SK-N-DZ (cell line): ENCODE results near the gene RPL28.

Source experiments
- DNase-seq: peaks from one replicate; pipeline ENCODE4 v3.0.0-alpha.2; 2015; ENCODE audit warnings: low spot score

RPL28 gene

GRCh38 chr19:55353356-55353802 lies 32.4 kb upstream of the RPL28 start:
- DNase-seq = no peak

DNA sequence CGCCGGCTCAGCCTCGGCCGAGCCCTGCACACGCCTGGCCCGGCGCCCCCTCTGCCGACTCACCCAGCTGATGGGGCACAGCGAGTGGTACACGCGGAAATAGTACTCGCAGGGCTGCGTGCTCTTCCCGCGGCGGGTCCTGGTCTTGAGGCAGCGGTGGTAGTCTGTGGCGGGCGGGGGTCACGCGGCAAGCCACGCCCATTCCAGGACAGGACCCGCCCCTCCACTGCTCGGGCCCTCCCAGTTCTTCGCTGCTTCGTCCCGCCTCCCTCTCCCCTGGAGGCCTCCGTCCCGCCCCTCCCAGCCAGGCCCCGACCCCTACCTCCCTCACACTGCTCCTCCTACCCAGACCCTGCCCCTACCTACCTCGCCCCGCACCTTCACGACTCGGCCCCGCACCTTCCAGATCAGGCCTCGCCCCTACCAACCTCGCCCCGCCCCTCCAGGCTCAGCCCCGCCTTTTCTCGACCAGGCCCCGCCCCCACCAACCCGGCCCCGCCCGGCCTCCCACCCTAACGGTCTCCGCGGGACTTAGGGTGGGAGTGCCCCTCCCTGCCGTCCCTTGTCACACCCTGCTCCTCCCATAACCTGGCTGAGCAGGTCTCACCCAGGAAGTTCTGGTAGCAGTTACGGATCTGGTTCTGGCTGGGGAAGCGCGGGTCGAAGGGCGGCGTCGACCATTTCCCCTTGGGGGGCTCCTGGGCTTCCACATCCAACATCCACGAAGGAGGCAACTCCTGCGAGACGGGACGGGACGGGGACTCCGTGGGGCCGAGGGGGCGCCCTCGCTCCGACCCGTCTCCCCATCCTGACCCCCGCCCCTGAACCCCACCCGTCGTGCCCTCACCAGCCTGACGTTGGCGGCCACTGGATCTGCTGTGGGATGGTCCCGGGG lies 31.7 kb upstream of the RPL28 start:
- no peak for DNase-seq

GRCh38 chr19:55354698-55355212 lies 31.0 kb upstream of the RPL28 start, which contains the start of gene COX6B2:
COX6B2 (minus strand) TSS chr19:55354719; CDS start chr19:55354521, 198 bp downstream.
- no peak for DNase-seq

GRCh38 chr19:55355213-55355821 lies 30.4 kb upstream of the RPL28 start:
- no peak for DNase-seq

DNA sequence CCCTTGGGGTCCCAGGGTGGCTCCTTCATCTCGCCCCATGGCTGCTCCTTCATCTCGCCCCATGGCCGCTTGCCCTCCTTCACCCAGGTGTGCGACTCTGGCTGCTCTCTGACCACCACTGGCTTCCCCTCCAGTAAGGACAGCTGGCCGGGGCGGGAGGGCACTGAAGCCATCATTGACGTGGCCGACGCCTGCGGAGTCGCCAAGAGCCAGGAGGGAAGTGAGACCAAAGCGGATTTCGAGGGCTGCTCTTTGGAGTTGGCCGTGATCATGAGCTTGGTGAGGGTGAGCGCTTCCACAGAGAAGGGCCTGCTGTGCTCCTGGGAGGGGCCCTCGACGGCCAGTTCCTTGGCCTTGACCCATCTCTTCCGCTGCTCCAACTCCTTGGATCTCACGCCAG lies 27.2 kb upstream of the RPL28 start:
- DNase-seq = no peak

DNA sequence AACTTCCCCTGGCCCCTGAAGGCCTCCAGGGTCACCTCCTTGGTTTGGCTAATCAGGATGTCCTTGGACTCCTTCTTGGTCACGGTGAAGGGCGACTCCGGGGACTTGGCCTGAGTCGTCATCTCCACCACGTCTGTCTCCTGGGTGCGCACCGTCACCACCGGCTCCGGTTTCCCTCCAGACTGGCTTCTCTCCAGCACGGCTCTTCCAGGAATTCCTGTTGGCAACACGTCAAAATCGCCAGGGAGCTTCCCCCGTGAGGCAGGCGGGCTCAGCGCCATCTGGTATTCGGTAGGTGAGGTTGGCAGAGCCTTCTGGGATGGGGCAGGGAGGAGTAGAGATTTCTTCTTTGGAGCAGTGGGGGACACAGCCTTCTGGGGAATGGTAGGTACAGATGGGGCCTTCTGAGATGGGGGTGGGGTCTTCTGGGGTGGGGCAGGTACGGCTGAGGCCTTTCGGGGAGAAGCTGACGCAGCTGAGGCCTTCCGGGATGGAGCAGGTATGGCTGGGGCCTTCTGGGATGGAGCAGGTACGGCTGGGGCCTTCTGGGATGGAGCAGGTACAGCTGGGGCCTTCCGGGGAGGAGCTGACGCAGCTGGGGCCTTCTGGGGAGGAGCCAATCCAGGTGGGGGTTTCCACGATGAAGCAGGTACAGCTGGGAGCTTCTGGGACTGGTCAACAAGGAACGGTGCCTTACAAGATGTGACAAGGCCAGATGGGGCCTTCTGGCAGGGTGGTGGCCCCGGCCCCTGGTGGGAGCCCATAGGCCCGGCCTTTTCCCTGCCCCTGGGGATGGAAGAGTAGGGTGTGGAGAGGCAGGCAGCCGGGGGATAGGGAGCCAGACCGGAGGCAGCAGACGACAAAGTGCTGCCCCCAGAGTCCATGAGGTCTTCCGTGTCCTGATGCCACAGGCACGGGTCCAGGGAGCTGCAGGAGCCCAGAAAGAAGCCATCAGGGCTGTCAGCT lies 26.5 kb upstream of the RPL28 start:
- no peak for DNase-seq

GRCh38 chr19:55360902-55361301 lies 24.8 kb upstream of the RPL28 start:
- no peak for DNase-seq

DNA sequence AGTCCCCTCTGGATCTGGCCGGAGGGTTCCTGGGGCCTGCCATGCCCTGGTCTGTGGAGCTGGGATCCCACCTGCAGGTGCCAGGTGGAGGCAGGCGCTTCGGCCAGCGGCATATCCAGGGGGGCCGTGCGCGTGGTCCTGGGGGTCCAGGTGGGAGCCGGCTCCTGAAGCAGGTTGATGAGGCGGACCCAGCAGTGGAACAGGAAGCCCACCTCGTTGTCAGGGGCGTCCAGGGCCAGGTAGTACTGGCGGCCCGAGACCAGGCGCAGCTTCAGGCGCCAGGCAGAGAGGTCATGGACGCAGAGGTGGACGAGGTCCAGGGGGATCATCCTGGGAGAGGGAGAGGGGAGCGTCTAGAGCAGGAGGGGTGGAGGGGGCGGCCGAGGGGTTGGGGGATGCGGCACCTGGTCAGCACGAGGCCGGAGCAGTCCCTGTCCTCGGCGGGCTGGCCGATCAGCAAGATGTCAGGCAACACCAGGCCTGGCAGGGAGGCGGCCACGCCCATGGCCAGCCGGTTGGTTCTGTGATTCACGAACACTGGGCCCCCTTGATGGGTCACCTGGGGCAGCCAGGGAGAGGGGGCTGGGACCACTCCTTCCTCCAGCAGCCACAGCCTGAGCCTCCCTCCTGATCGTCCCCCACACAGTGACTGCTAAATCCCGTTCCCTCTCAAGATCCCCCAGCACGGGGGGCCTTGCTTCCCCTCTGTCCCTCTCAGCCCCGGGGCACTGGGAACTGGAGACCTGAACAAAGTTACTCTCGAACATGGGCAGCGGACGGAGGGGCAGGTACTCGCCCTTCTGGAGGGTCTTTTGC lies 23.4 kb upstream of the RPL28 start:
- no peak for DNase-seq

DNA sequence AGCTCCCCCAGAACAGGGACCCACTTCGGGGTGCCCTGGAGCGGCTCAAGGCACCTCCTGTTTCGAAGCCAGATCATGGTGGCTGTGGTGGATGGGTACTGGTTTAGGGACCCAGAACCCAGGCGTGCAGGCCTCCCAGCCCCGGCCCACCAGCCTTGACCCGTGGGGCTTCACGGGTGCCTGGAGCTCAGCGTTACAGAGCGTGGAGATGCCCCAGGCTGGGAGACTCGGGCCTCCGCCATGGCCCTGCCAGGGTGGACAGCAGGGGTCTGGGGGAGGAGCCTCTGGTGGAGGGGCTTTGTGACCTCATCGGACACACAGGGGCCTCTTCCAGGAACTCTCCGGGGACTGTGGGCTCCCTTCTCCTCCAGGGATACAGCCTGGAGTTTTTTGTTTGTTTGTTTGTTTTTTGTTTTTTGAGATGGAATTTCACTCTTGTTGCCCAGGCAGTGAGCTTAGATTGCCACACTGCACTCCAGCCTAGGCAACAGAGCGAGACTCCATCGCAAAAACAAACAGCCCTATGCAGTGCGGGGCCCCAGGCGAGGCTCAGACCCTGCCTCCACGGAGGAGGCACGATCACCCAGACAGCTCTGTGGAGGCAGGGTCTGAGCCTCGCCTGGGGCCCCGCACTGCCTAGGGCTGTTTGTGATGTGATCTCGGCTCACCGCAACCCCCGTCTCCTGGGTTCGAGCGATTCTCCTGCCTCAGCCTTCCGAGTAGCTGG lies 22.6 kb upstream of the RPL28 start, which contains the start of gene GARIN5B:
TSS of gene GARIN5B (minus strand) at position 271 of the 727 bp plus-strand sequence. CDS start at position 77, 194 bp downstream.
- DNase-seq = no peak

DNA sequence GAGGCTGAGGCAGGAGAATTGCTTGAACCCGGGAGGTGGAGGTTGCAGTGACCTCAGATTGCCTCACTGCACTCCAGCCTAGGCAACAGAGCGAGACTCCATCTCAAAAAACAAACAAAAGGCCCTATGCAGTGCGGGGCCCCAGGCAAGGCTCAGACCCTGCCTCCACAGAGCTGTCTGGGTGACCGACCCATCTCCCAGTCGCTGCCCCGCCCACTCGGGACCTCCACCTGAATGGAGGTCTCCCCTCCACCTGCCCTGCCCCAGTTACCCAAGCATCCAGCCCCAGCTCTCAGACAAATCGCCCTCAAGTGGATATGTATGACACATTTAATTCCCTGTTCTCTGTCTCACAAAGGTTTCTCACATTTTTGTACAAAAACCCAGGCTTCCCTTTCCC lies 20.5 kb upstream of the RPL28 start:
- no peak for DNase-seq

- no peak for DNase-seq
Measured at GRCh38 chr19:55365964-55366363, 19.8 kb upstream of the RPL28 start.

DNA sequence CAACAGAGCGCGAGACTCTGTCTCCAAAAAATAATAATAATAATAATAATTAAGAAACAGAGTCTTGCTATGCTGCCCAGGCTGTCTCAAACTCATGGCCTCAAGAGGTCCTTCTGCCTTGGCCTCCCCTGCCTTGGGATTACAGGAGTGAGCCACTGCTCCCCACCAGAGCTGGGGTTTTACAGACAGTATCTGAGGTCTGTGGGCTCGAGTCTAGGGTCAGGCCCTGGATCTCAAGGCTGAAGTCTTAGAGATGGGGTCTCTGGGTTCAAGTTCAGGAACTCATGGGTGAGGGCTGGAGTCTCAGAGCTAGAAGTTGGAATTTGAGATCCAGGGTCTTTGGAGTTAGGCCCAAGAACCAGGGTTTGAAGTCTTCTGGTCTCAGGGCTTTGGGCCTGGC lies 18.9 kb upstream of the RPL28 start:
- DNase-seq = no peak

DNA sequence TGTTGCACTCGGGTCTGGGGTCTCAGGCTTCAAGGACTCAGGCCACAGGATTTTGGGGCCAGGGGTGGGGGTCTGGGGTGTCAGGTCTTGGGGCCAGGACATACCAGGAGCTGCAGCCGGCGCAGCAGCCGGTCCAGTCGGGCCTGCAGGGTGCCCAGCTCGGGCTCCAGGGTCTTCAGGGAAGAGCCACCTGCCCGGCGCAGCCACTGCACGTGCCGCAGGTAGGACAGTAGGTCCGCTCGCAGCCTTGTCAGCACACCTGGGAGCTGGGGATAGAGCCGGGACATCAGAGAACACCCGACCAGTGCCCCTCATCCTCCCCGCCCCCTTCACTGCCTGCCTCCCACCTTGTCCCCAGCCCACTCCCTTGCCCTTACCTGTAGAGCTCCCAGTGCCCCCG lies 17.6 kb upstream of the RPL28 start:
- DNase-seq = no peak

DNA sequence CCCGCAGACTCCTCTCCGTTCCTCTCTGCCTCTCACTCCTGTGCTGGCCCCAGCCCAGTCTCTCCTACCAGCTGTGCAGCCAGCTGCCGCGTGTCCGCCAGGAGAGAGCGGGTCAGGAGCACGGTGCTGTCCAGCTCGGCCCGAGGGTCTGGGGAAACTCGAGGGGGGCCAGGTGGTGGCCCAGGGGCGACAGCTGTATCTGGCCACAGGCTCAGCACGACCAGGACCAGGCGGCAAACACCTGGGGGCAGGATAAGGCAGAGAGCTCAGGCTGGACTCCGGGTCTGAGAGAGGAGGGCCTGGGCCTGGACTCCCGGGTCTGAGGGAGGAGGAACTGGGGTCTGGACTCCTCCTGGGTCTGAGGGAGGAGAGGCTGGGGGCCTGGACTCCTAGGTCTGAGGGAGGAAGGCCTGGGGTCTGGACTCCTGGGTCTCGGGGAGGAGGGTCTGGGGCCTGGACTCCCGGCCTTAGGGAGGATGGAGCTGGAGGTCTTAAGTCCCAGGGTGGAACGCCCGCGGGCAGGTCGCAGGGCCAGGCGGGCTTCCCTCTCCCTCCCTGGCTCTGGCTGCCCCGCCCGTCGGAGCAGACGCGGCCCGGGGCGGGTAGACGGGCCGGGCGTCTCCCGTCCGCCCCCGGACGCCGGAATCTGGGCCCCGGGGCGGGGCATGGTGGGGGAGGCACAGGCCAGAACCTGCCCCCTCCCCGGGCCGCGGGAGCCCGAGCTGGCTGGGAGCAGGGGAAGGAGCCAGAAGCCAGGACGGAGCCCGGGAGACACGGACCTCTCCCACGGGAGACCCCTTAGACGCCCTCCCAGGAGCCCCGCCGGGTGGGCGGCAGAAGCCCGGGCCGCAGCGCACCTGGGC lies 16.8 kb upstream of the RPL28 start:
- DNase-seq = no peak

DNA sequence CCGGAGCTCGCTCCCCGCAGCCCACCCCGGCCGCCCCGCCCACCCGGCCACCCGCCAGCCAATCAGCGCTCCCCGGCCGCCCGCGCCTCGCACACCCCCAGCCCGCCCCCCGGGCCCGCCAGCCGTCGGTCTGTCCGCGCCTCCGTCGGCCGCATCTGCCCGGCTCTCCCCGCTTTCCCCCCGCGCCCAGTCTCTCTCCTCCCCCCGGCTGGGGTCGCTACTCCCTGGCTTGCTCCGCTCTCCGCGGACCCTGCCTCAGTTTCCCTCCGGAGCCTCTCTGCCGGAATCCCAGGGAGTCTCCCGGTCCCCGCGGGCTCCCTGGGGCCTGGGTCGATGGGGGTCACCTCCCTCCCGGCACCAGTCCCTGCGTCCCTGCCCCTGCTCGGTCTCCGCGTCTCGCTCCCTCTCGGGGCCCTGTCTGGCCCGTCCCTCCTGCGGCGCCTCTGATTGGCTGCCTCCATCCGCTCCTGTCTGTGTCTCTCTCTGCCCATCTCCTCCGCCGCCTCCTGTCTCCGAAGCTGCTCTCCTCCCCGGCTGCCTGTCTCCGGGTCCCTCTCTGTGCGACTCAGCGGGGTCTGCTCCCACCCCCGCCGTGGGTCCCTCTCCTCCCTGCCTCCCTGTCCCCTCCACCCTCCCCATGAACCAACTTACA lies 16.0 kb upstream of the RPL28 start:
- DNase-seq = peak; percentile 80

DNA sequence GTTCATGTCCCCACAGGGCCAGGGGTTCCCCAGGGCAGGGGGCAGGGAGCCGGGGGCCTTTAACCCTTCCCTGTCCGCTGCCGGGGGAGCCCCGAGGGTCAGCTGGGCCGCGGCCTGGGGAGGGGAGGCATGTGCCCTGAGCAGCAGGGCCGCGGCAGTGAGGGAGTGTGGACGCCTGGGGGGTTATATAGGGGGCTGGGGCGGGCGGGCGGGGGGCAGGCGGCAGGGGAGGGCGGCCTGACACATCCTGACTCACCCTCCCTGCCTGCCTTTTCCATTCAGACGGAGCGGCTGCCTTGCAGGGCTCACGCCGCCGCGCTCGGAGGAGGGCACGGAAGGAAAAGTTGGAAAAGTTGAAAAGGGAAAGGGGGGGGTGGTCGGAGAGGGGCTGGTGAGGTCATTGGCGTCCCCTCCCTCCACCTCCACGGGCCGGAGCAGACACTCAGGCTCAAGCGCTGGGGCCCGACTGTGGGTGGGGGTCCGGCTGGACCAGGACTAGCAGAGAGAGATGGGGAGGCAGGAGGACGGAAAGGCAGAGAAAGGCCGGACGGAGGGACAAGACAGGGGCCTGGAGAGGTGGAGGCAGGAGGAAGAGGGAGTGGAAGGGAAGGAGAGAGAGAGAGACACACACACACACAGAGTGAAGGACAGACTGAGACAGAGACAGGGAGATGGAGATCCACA lies 15.3 kb upstream of the RPL28 start, which contains the start of gene IL11:
TSS of gene IL11 (minus strand) at position 159 of the 684 bp plus-strand sequence. CDS start at position 6, 153 bp downstream.
- DNase-seq = no peak

DNA sequence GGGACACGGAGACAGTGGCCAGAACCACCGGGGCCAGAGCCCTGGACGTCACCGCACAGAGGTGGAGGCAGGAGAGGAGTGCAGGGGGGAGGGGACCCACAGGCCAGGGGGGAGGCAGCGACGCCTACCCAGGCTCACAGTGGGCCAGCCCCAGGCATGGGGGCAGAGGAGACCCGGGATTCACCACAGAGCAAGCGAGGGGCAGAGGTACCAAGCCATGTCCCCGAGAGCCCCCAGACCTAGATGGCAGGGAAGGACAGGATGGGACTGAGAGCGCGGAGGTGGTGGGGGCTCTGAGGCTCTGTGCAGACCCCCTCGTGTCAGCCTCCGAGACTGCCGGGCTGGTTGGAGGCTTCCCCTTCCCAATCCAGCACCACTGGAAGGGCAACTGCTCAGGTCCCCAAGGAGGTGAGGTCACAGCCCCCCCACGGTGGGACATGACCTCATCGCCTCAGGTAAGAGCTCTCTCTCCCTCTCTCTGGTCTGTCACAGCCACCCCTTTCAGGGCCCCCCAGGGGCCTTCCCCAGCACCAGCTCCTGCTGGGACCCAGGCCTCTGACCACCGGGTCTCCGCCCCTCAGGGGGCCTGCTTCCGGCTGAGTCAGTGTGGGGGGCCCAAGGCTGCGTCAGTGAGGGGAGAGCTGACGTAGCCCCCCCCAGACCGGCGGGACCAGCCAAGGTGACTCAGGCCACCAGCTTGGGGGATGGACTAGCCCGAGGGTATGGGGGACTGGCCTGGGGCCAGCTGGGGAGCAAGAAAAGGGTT lies 13.2 kb upstream of the RPL28 start:
- no peak for DNase-seq
